HEK293T (cell line): ENCODE data around the gene LPIN2.
"Not testable (repeated sequence)": the region's sequence is repeated elsewhere in the genome, so short reads cannot be mapped to it uniquely, and the experiment has no call there.

ENCODE experiments used
- CTCF ChIA-PET: fragments of 350-600 bp; formaldehyde crosslinking; extraction: SDS; loops from one replicate; lab custom pipeline; 2021; ENCODE audit warnings: antibody characterized with exemption, inconsistent platforms; lab: Yijun Ruan, JAX
- POLR2A ChIA-PET: fragments of 350-600 bp; formaldehyde crosslinking; extraction: SDS; loops from one replicate; lab custom pipeline; 2020; ENCODE audit warnings: antibody characterized with exemption, inconsistent platforms; lab: Yijun Ruan, JAX
- DNase-seq: peaks from one replicate; pipeline ENCODE4 v3.0.0; 2012; ENCODE audit warnings: mixed read lengths; ENCODE audit errors: extremely low spot score
- ARNT ChIP-seq: fragments of 450-650 bp; IDR thresholded peaks from 2 replicates; pipeline ENCODE4 v1.6.1; 2017; ENCODE audit warnings: mild to moderate bottlenecking
- BHLHE40 ChIP-seq: fragments of 450-650 bp; IDR thresholded peaks from 2 replicates; pipeline ENCODE4 v1.6.1; 2016; ENCODE audit warnings: mild to moderate bottlenecking, moderate library complexity, borderline replicate concordance
- CTBP1 ChIP-seq: fragments of 450-650 bp; IDR thresholded peaks from 2 replicates; pipeline ENCODE4 v1.6.1; 2016; ENCODE audit warnings: borderline replicate concordance
- ELF4 ChIP-seq: fragments of 450-650 bp; IDR thresholded peaks from 2 replicates; pipeline ENCODE4 v1.6.1; 2017; ENCODE audit warnings: antibody characterized with exemption
- FOXA1 ChIP-seq: fragments of 450-650 bp; IDR thresholded peaks from 2 replicates; pipeline ENCODE4 v1.6.1; 2016; ENCODE audit warnings: mild to moderate bottlenecking
- FOXK2 ChIP-seq: fragments of 450-650 bp; IDR thresholded peaks from 2 replicates; pipeline ENCODE4 v1.6.1; 2016; ENCODE audit warnings: mild to moderate bottlenecking
- FOXM1 ChIP-seq: fragments of 450-650 bp; IDR thresholded peaks from 2 replicates; pipeline ENCODE4 v1.6.1; 2017; ENCODE audit warnings: mild to moderate bottlenecking, borderline replicate concordance
- HDGF ChIP-seq: fragments of 450-650 bp; IDR thresholded peaks from 2 replicates; pipeline ENCODE4 v1.6.1; 2017; ENCODE audit warnings: antibody characterized with exemption, borderline replicate concordance
- L3MBTL2 ChIP-seq: fragments of 450-650 bp; conservative IDR thresholded peaks from 2 replicates; pipeline ENCODE4 v1.6.1; 2016; ENCODE audit warnings: mild to moderate bottlenecking
- LEF1 ChIP-seq: fragments of 450-650 bp; IDR thresholded peaks from 2 replicates; pipeline ENCODE4 v1.6.1; 2017; ENCODE audit warnings: mild to moderate bottlenecking, borderline replicate concordance
- NFRKB ChIP-seq: fragments of 450-650 bp; IDR thresholded peaks from 2 replicates; pipeline ENCODE4 v1.6.1; 2016; ENCODE audit warnings: mild to moderate bottlenecking, moderate library complexity
- PKNOX1 ChIP-seq: fragments of 450-650 bp; IDR thresholded peaks from 2 replicates; pipeline ENCODE4 v1.6.1; 2016
- SP1 ChIP-seq: fragments of 450-650 bp; IDR thresholded peaks from 2 replicates; pipeline ENCODE4 v1.6.1; 2017
- SUZ12 ChIP-seq: fragments of 450-650 bp; IDR thresholded peaks from 2 replicates; pipeline ENCODE4 v1.6.1; 2016; ENCODE audit warnings: mild to moderate bottlenecking
- TARDBP ChIP-seq: fragments of 450-650 bp; IDR thresholded peaks from 2 replicates; pipeline ENCODE4 v1.6.1; 2016
- ZNF384 ChIP-seq: fragments of 450-650 bp; IDR thresholded peaks from 2 replicates; pipeline ENCODE4 v1.6.1; 2016

The LPIN2 gene

DNA sequence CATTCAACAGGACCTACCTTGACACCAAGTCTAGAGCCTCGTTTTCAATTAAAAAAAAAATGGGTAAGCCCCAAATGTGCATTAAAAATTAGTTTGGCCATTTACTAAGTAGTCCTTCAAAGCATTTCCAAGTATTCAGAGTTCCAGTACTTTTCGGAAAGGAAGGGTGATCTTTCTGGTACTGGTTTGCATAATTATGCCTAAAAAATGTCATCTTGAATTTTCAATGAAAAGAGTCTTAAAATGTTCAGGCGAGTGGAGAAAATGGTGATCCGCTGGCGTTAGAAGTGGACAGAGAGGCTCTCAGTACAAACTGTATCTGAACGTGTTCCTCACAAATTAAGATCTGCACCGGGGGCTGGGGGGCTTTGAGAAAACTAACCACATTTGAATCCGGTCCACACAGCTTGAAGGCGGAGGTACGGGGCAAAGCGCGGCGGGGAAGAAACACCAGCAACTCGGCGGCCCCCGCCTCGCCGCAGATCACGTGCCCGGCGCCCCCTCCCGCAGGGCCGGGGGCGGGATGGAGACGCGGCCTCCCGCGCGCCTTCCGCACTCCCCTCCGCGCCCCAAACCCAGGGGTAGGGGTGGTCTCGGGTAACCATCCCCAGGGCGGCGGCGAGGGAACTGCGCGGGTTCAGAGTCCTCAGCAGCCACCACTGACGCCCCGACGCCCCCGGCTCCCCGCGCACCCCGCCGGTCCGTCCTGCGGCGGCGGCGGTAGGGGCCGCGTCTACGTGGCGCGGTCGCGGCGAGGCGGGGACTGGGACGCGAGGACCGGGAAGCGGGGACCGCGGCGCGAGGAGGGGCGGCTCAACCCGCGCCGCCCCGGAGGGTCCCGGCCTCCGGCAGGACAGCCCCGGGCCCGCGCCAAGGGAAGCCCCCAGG lies 564 bp downstream of the LPIN2 start:
- ChIA-PET CTCF (no interaction called here), POLR2A (no interaction called here)
- DNase-seq, result peak; percentile 30
- TF ChIP-seq ELF4, result no peak
- no peak for TF ChIP-seq LEF1
- no peak for TF ChIP-seq ZNF384
- TF ChIP-seq NFRKB, result no peak
- TF ChIP-seq HDGF, result no peak
- TF ChIP-seq SUZ12, result no peak
- TF ChIP-seq L3MBTL2, result peak; percentile 31; the same call in 1 of the 2 replicates
- no peak for TF ChIP-seq ARNT
- TF ChIP-seq FOXK2, result no peak
- peak; percentile 39; the same call in 1 of the 2 replicates for TF ChIP-seq FOXM1
- TF ChIP-seq FOXA1, result no peak
- TF ChIP-seq BHLHE40, result no peak
- TF ChIP-seq TARDBP, result no peak
- TF ChIP-seq CTBP1, result no peak

- POLR2A ChIA-PET, result no interaction called here
- no peak for TF ChIP-seq ELF4
- no peak for TF ChIP-seq ARNT
- TF ChIP-seq BHLHE40, result no peak
- TF ChIP-seq CTBP1, result no peak
- no peak for TF ChIP-seq FOXK2
- no peak for TF ChIP-seq PKNOX1
- no peak for TF ChIP-seq HDGF
- TF ChIP-seq NFRKB, result no peak
- TF ChIP-seq LEF1, result no peak
- TF ChIP-seq ZNF384, result no peak
- TF ChIP-seq L3MBTL2, result no peak
- no peak for TF ChIP-seq FOXA1
- no peak for TF ChIP-seq SP1
- no peak for TF ChIP-seq FOXM1
- TF ChIP-seq TARDBP, result no peak
- no peak for TF ChIP-seq SUZ12
- CTCF ChIA-PET, result no interaction called here
- no peak for DNase-seq
Observed at GRCh38 chr18:3010086-3010485, 2.9 kb downstream of the LPIN2 start.

GRCh38 chr18:3008541-3008940 lies 4.4 kb downstream of the LPIN2 start:
- TF ChIP-seq SP1 (no peak), ZNF384 (no peak), FOXM1 (no peak), FOXA1 (no peak), PKNOX1 (no peak), TARDBP (no peak), L3MBTL2 (no peak), ELF4 (no peak), LEF1 (no peak), SUZ12 (no peak), FOXK2 (no peak), BHLHE40 (no peak), NFRKB (no peak), ARNT (no peak), HDGF (no peak), CTBP1 (no peak)
- DNase-seq, result no peak
- ChIA-PET POLR2A (no interaction called here), CTCF (no interaction called here)

DNA sequence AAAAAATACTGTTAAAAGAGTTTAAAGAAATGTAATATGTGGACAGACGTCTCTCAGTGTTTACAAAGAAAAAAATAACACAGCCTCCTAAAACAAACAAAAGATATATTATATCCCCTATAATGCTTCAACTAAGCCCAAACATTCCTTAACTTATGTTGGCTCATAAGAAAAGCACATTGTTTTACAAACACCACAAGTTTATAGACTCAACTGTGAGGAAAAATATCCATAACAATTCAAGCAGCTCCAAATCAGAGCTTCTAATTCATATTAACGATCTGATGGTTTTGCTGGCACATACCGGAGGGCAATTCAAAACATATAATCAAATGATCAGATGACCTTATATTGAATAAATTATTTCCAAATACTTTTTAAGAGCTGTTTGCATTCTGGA lies 5.5 kb downstream of the LPIN2 start:
- TF ChIP-seq FOXM1 (no peak), BHLHE40 (no peak), ELF4 (no peak), NFRKB (no peak), FOXA1 (no peak), L3MBTL2 (no peak), ZNF384 (no peak), SUZ12 (no peak), SP1 (no peak), ARNT (no peak), LEF1 (no peak), TARDBP (no peak), HDGF (no peak), CTBP1 (no peak)
- POLR2A ChIA-PET, result no interaction called here
- no peak for DNase-seq
- CTCF ChIA-PET, result no interaction called here

- CTCF ChIA-PET, result no interaction called here
- POLR2A ChIA-PET, result no interaction called here
- TF ChIP-seq LEF1 (no peak), ELF4 (no peak), ARNT (no peak), FOXM1 (no peak), TARDBP (no peak), ZNF384 (no peak)
- no peak for DNase-seq
Observed at GRCh38 chr18:3005462-3005861, 7.5 kb downstream of the LPIN2 start.

DNA sequence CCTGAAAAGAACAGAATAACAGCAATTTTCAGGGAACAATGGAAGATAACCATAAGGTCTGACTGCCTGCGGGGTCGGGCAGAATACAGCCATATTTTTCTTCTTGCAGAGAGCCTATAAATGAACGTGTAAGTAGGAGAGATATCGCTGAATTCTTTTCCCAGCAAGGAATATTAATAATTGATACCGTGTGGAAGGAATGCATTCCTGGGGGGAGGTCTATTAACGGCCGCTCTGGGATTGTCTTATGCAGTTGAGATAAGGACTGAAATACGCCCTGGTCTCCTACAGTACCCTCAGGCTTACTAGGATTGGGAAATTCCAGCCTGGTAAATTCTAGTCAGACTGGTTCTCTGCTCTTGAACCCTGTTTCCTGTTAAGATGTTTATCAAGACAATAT lies 9.2 kb downstream of the LPIN2 start:
- POLR2A ChIA-PET, CTCF ChIA-PET, DNase-seq: not testable (repeated sequence)
